IMR-90 (cell line): ENCODE data around the gene HMX2. TPM values are rescaled to one million over a fixed set of nuclear protein-coding genes. Genes with fewer than 3 reads are reported as not detected.

Experiments
- ATAC-seq: fragments of 200-7000 bp; cut with Tn5 transposase; 2 replicates; pipeline ENCODE4 v1.9.1; 2020; ENCODE audit warnings: low read depth, mild to moderate bottlenecking, moderate library complexity
- BruUV-seq: library from RNA; stranded (reverse); fragments of 400-500 nt; replicated peaks from 2 replicates; lab custom pipeline; 2021; lab: Mats Ljungman, UMichigan
- CTCF ChIA-PET: fragments of 300-600 bp; formaldehyde crosslinking; extraction: SDS; loops from one replicate; lab custom pipeline; 2021; ENCODE audit warnings: antibody characterized with exemption; lab: Yijun Ruan, JAX
- POLR2A ChIA-PET: fragments of 300-600 bp; sonication (Branson Sonifier 250); formaldehyde crosslinking; loops from one replicate; lab custom pipeline; 2022; ENCODE audit warnings: antibody characterized with exemption; ENCODE audit not compliant: unreplicated experiment; lab: Charles Lee
- DNase-seq: peaks from one replicate; pipeline ENCODE4 v3.0.0; 2013
- H2AFZ ChIP-seq: replicated peaks from 2 replicates; pipeline ENCODE3; 2013; ENCODE audit warnings: low read length, mild to moderate bottlenecking; ENCODE audit not compliant: poor library complexity
- H2AK5ac ChIP-seq: 2 replicates; pipeline ENCODE4 v1.6.1; 2013; ENCODE audit warnings: low read depth, low read length, inconsistent platforms
- H2AK9ac ChIP-seq: replicated peaks from 2 replicates; pipeline ENCODE3; 2013; ENCODE audit warnings: mild to moderate bottlenecking, low read depth, low read length, moderate library complexity; ENCODE audit not compliant: poor library complexity
- H2BK120ac ChIP-seq: 2 replicates; pipeline ENCODE4 v1.6.1; 2013; ENCODE audit warnings: low read depth, low read length, inconsistent platforms
- H2BK15ac ChIP-seq: 3 replicates; pipeline ENCODE4 v1.6.1; 2013; ENCODE audit warnings: low read depth, low read length, inconsistent platforms
- H2BK20ac ChIP-seq: 2 replicates; pipeline ENCODE4 v1.6.1; 2013; ENCODE audit warnings: low read depth, mild to moderate bottlenecking, inconsistent platforms, low read length, moderate library complexity
- H2BK5ac ChIP-seq: 2 replicates; pipeline ENCODE4 v1.6.1; 2013; ENCODE audit warnings: mild to moderate bottlenecking, low read depth, low read length, inconsistent platforms; ENCODE audit not compliant: poor library complexity, severe bottlenecking
- H3K14ac ChIP-seq: replicated peaks from 2 replicates; pipeline ENCODE4 v1.6.1; 2013; ENCODE audit warnings: low read depth, low read length, inconsistent platforms
- H3K18ac ChIP-seq: 2 replicates; pipeline ENCODE4 v1.6.1; 2013; ENCODE audit warnings: low read depth, low read length, control low read depth
- H3K23ac ChIP-seq: 2 replicates; pipeline ENCODE4 v1.6.1; 2013; ENCODE audit warnings: low read depth, low read length, inconsistent platforms
- H3K27ac ChIP-seq: 2 replicates; pipeline ENCODE4 v1.5.1; 2013; ENCODE audit warnings: mild to moderate bottlenecking, control low read depth, low read length; ENCODE audit not compliant: insufficient read depth
- H3K27me3 ChIP-seq: 2 replicates; pipeline ENCODE4 v1.6.1; 2013; ENCODE audit warnings: low read length; ENCODE audit not compliant: control insufficient read depth, insufficient read depth
- H3K36me3 ChIP-seq: 2 replicates; pipeline ENCODE4 v1.6.1; 2013; ENCODE audit warnings: low read length, mixed read lengths; ENCODE audit not compliant: control insufficient read depth, insufficient read depth
- H3K4ac ChIP-seq: 2 replicates; pipeline ENCODE4 v1.6.1; 2013; ENCODE audit warnings: low read depth, low read length, inconsistent platforms
- H3K4me1 ChIP-seq: 2 replicates; pipeline ENCODE4 v1.6.1; 2013; ENCODE audit warnings: low read length, mixed read lengths; ENCODE audit not compliant: control insufficient read depth, insufficient read depth
- H3K4me2 ChIP-seq: 2 replicates; pipeline ENCODE4 v1.6.1; 2013; ENCODE audit warnings: low read depth, mild to moderate bottlenecking, control low read depth, low read length, moderate library complexity
- H3K4me3 ChIP-seq: 2 replicates; pipeline ENCODE4 v1.5.1; 2013; ENCODE audit warnings: low read depth, mild to moderate bottlenecking, control low read depth, low read length, moderate library complexity; ENCODE audit not compliant: insufficient read depth
- H3K56ac ChIP-seq: 2 replicates; pipeline ENCODE4 v1.6.1; 2013; ENCODE audit warnings: low read length, inconsistent platforms; ENCODE audit not compliant: insufficient read depth; ENCODE audit errors: extremely low read depth
- H3K79me1 ChIP-seq, 2 experiments: 2 replicates each; pipeline ENCODE4 v1.6.1; 2013; ENCODE audit warnings: low read length in 2 of 2, inconsistent platforms in 1 of 2, low read depth in 1 of 2
- H3K9ac ChIP-seq: 2 replicates; pipeline ENCODE4 v1.6.1; 2013; ENCODE audit warnings: low read depth, low read length, control low read depth
- H3K9me1 ChIP-seq: 2 replicates; pipeline ENCODE4 v1.6.1; 2013; ENCODE audit warnings: low read length, inconsistent platforms; ENCODE audit not compliant: insufficient read depth
- H3K9me3 ChIP-seq: 2 replicates; pipeline ENCODE4 v1.6.1; 2013; ENCODE audit warnings: low read length; ENCODE audit not compliant: control insufficient read depth, insufficient read depth
- H4K20me1 ChIP-seq: 2 replicates; pipeline ENCODE4 v1.6.1; 2013; ENCODE audit warnings: low read length, inconsistent platforms; ENCODE audit not compliant: insufficient read depth
- H4K5ac ChIP-seq: 2 replicates; pipeline ENCODE4 v1.6.1; 2013; ENCODE audit warnings: mild to moderate bottlenecking, low read depth, low read length, control low read depth
- H4K8ac ChIP-seq, 2 experiments: 2 replicates each; pipeline ENCODE4 v1.6.1; 2013; ENCODE audit warnings: low read depth in 2 of 2, low read length in 2 of 2, control low read depth in 1 of 2, inconsistent platforms in 1 of 2
- H4K91ac ChIP-seq: 2 replicates; pipeline ENCODE4 v1.6.1; 2013; ENCODE audit warnings: low read depth, low read length, inconsistent platforms; ENCODE audit not compliant: insufficient read depth
- BHLHE40 ChIP-seq: fragments of 150-350 bp; IDR thresholded peaks from 2 replicates; pipeline ENCODE4 v1.6.1; 2016; ENCODE audit warnings: mild to moderate bottlenecking, low read depth, low read length
- CHD1 ChIP-seq: IDR thresholded peaks from 2 replicates; pipeline ENCODE4 v1.6.1; 2012; ENCODE audit warnings: low read depth, low read length, improper control_type of control experiment
- FOS ChIP-seq: fragments of 150-350 bp; IDR thresholded peaks from 2 replicates; pipeline ENCODE4 v1.6.1; 2016; ENCODE audit warnings: low read depth, low read length
- MXI1 ChIP-seq: IDR thresholded peaks from 2 replicates; pipeline ENCODE4 v1.6.1; 2012; ENCODE audit warnings: low read depth, mild to moderate bottlenecking, low read length, moderate library complexity, borderline replicate concordance
- POLR2A ChIP-seq: IDR thresholded peaks from 2 replicates; pipeline ENCODE4 v1.6.1; 2012; ENCODE audit warnings: mild to moderate bottlenecking, low read depth, low read length
- RCOR1 ChIP-seq: IDR thresholded peaks from 2 replicates; pipeline ENCODE4 v1.6.1; 2012; ENCODE audit warnings: mild to moderate bottlenecking, low read length, improper control_type of control experiment; ENCODE audit not compliant: insufficient replicate concordance
- RFX5 ChIP-seq: IDR thresholded peaks from 2 replicates; pipeline ENCODE4 v1.8.0; 2012; ENCODE audit warnings: low read depth, mild to moderate bottlenecking, low read length, moderate library complexity
- SMC3 ChIP-seq: fragments of 150-350 bp; IDR thresholded peaks from 2 replicates; pipeline ENCODE4 v1.6.1; 2016; ENCODE audit warnings: low read depth, mild to moderate bottlenecking, antibody characterized with exemption, low read length, moderate library complexity
- WGBS, 2 experiments: methylation state at CpG; one replicate each; pipeline versions ENCODE4 v1.1.5 to v1.1.7; 2013; ENCODE audit warnings: missing lambda C conversion rate in 2 of 2; ENCODE audit not compliant: insufficient read length in 1 of 2; ENCODE audit errors: extremely low coverage in 2 of 2; 5-methylcytosine and 5-hydroxymethylcytosine counted together
- dilution Hi-C: fragments of 300-500 bp; cut with HindIII; formaldehyde crosslinking; loops from one replicate; pipeline ENCODE4 v1.14.3; 2018; ENCODE audit warnings: low sequenced_read_pairs; ENCODE audit not compliant: unreplicated experiment
- in situ Hi-C: fragments of 300-500 bp; cut with MboI; formaldehyde crosslinking; loops from 3 replicates; pipeline ENCODE4 v1.14.3; 2019; ENCODE audit warnings: low sequenced_read_pairs, inconsistent platforms, mixed read lengths
- intact Hi-C: fragments of 100-400 bp; cut with micrococcal nuclease; formaldehyde crosslinking; loops from 2 replicates; pipeline ENCODE4 v1.10.0; 2022
- polyA plus RNA-seq, 3 experiments: library from polyadenylated mRNA; depleted of rRNA; stranded (reverse); fragments of >200 nt; gene quantifications; 2 replicates each; pipeline ENCODE4 v1.2.3, GENCODE V29; 2012; ENCODE audit warnings: low replicate concordance in 1 of 3
- total RNA-seq: library from RNA; depleted of rRNA; stranded (reverse); fragments of >200 nt; gene quantifications from 2 replicates; pipeline ENCODE4 v1.2.3, GENCODE V29; 2012
- TF ChIP-seq, protein P1 (sequence below): fragments of 150-350 bp; IDR thresholded peaks from 2 replicates; pipeline ENCODE4 v1.6.1; 2016; ENCODE audit warnings: low read depth, mild to moderate bottlenecking, low read length, moderate library complexity, borderline replicate concordance
- TF ChIP-seq, protein P2 (sequence below): conservative IDR thresholded peaks from 2 replicates; pipeline ENCODE4 v1.5.1; 2012; ENCODE audit warnings: mild to moderate bottlenecking, low read depth, low read length, improper control_type of control experiment

HMX2 gene
- total and polyA plus RNA-seq, 2 of the 4 experiments (the other 2 are of a cell fraction) = not detected

DNA sequence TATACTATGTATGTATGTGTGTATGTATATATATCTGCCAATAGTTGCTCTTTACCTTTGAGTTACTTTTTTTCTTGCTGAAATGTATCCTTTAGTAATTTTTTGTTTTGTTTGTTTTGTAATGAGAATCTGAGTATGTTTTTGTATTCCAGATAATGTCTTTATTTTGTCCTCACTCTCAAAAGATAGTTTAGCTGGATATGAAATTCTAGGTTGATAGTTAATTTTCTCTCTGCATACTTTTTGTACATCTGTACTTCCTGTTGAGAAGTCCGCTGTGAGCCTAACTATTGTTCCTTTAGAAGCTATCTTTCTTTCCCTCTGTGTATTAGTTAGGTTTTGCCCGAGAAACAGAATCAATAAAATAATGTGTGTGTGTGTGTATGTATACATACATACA, 35.8 kb downstream of the HMX2 start (continued):
- TF ChIP-seq, protein P1, sequence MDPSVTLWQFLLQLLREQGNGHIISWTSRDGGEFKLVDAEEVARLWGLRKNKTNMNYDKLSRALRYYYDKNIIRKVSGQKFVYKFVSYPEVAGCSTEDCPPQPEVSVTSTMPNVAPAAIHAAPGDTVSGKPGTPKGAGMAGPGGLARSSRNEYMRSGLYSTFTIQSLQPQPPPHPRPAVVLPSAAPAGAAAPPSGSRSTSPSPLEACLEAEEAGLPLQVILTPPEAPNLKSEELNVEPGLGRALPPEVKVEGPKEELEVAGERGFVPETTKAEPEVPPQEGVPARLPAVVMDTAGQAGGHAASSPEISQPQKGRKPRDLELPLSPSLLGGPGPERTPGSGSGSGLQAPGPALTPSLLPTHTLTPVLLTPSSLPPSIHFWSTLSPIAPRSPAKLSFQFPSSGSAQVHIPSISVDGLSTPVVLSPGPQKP = no peak
- no peak for TF ChIP-seq MXI1
- TF ChIP-seq POLR2A = no peak
- no peak for TF ChIP-seq RFX5
- TF ChIP-seq CHD1 = no peak
- TF ChIP-seq RCOR1 = no peak
- no peak for TF ChIP-seq BHLHE40

DNA sequence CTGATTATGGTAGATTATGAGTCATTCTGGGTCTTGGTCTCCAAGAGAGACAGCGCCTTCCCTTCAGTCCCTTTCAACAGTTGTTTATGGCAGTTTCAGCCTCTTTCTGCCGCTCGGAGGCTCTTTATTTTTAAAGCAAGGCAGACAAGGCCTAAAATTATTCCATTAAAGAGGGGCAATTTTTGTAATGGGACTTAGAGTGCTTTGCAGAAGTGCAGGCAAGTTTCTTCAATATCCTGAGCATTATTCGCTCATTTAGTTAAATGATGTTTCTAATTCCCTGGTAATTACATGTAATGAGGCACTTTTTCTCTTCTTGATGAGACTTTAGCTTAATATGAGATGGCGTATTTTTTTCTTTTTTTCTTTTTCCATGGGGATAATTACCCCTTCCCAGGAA, 39.8 kb downstream of the HMX2 start:
- POLR2A ChIA-PET = no interaction called here
- BruUV-seq = no TSS peak
- no CpG with 5 or more reads among the region's 5 CpGs for WGBS, 2 experiments

More for the DNA sequence above, 39.8 kb downstream of the HMX2 start:
- no peak overlapping the region for H2BK15ac ChIP-seq
- no peak overlapping the region for H4K5ac ChIP-seq
- H3K79me1 ChIP-seq = no peaks in the 10 kb centered on the region; a peak in 1 of 4 replicates
- intact Hi-C loops = no loop called here
- H3K4me3 ChIP-seq = no peak overlapping the region
- no peak overlapping the region for H3K56ac ChIP-seq
- H3K23ac ChIP-seq = no peak overlapping the region
- in situ Hi-C loops = no loop called here
- H3K14ac ChIP-seq = no peak overlapping the region
- H3K18ac ChIP-seq = no peak overlapping the region
- no peak overlapping the region for H2AK9ac ChIP-seq
- no peaks in the 10 kb centered on the region for H3K4me1 ChIP-seq
- no peak overlapping the region for H4K91ac ChIP-seq
- no peak for ATAC-seq
- no peaks in the 10 kb centered on the region for H3K9me3 ChIP-seq
- no peak overlapping the region for H2BK120ac ChIP-seq
- no peaks in the 10 kb centered on the region for H3K27me3 ChIP-seq
- no peak overlapping the region for H2BK5ac ChIP-seq
- H3K4me2 ChIP-seq = no peak overlapping the region
- TF ChIP-seq RFX5 (no peak), RCOR1 (no peak), CHD1 (no peak), SMC3 (no peak), POLR2A (no peak), FOS (no peak)
- TF ChIP-seq, protein P2, sequence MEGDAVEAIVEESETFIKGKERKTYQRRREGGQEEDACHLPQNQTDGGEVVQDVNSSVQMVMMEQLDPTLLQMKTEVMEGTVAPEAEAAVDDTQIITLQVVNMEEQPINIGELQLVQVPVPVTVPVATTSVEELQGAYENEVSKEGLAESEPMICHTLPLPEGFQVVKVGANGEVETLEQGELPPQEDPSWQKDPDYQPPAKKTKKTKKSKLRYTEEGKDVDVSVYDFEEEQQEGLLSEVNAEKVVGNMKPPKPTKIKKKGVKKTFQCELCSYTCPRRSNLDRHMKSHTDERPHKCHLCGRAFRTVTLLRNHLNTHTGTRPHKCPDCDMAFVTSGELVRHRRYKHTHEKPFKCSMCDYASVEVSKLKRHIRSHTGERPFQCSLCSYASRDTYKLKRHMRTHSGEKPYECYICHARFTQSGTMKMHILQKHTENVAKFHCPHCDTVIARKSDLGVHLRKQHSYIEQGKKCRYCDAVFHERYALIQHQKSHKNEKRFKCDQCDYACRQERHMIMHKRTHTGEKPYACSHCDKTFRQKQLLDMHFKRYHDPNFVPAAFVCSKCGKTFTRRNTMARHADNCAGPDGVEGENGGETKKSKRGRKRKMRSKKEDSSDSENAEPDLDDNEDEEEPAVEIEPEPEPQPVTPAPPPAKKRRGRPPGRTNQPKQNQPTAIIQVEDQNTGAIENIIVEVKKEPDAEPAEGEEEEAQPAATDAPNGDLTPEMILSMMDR = no peak
- H4K8ac ChIP-seq = no peak overlapping the region
- H2AFZ ChIP-seq = no peak overlapping the region
- H2AK5ac ChIP-seq = no peak overlapping the region
- CTCF ChIA-PET = no interaction called here
- H3K9ac ChIP-seq = no peak overlapping the region
- no peak for DNase-seq
- H3K36me3 ChIP-seq = 0 out of 2 replicates have a peak, but pooled peaks cover 2% of the 10 kb centered on the region
- H3K9me1 ChIP-seq = no peaks in the 10 kb centered on the region
- dilution Hi-C loops = no loop called here
- H3K27ac ChIP-seq = no peak overlapping the region
- H2BK20ac ChIP-seq = no peak overlapping the region
- no peak overlapping the region for H3K4ac ChIP-seq
- H4K20me1 ChIP-seq = no peaks in the 10 kb centered on the region
